H1 (cell line): ENCODE measurements around the gene SGMS1. TPM values are rescaled to one million over a fixed set of nuclear protein-coding genes. Genes with fewer than 3 reads are reported as not detected.

Experiments
- ATF3 ChIP-seq: IDR thresholded peaks from 2 replicates; pipeline ENCODE4 v1.6.1; 2011; ENCODE audit warnings: low read depth, mild to moderate bottlenecking, low read length; ENCODE audit not compliant: insufficient read depth
- CHD7 ChIP-seq: fragments of 300-600 bp; sonication (generic); IDR thresholded peaks from 2 replicates; pipeline ENCODE4 v1.7.1; 2012; ENCODE audit warnings: low read length, moderate library complexity, mild to moderate bottlenecking, inconsistent platforms; ENCODE audit not compliant: insufficient replicate concordance
- FOSL1 ChIP-seq: IDR thresholded peaks from 2 replicates; pipeline ENCODE4 v1.6.1; 2011; ENCODE audit warnings: mild to moderate bottlenecking, low read depth, low read length, moderate library complexity; ENCODE audit not compliant: insufficient read depth
- JUN ChIP-seq: IDR thresholded peaks from 2 replicates; pipeline ENCODE4 v1.6.1; 2011; ENCODE audit warnings: low read depth, mild to moderate bottlenecking, improper control_type of control experiment, low read length
- RAD21 ChIP-seq, 2 experiments: IDR thresholded peaks in 1 of 2; conservative IDR thresholded peaks in 1 of 2; 2 replicates each; pipeline ENCODE4 v1.6.1; 2011; ENCODE audit warnings: low read depth in 2 of 2, low read length in 2 of 2, improper control_type of control experiment in 1 of 2, inconsistent platforms in 1 of 2, mild to moderate bottlenecking in 1 of 2, moderate library complexity in 1 of 2
- SAP30 ChIP-seq: fragments of 300-600 bp; sonication (generic); IDR thresholded peaks from 2 replicates; pipeline ENCODE4 v1.7.1; 2012; ENCODE audit warnings: low read length, moderate library complexity, mild to moderate bottlenecking, inconsistent platforms; ENCODE audit not compliant: insufficient read depth, insufficient replicate concordance
- polyA plus RNA-seq, 7 experiments: library from polyadenylated mRNA; depleted of rRNA in 3 of 7; stranded (reverse) in 5 of 7; unstranded in 2 of 7; fragments of >200 nt in 5 of 7; fragments of 200-250 nt in 2 of 7; gene quantifications; 1 replicate in 5 of 7; 2 replicates in 1 of 7; 4 replicates in 1 of 7; pipeline versions ENCODE4 v1.2.1 to v1.2.3, GENCODE V29; 2011 to 2013; ENCODE audit warnings: missing spikeins in 2 of 7, mixed read lengths in 2 of 7
- total RNA-seq: library from RNA; stranded (reverse); fragmentation: NEBNext Ultra II Directional; extraction: Animal tissue kit (Norgen Biotek cat#: 25700); gene quantifications from 2 replicates; pipeline ENCODE4 v1.2.1, GENCODE V29; 2021

Gene SGMS1
- total and polyA plus RNA-seq, 2 of the 8 experiments (the other 6 are each of a cell fraction or from before 2014, with no cell fraction given): 6.0 to 15.6 TPM

- no peak for TF ChIP-seq ATF3
- TF ChIP-seq CHD7: no peak
- TF ChIP-seq JUN: no peak
- no peak for TF ChIP-seq RAD21 (IDR thresholded peaks at IDR 0.05 in 1 of 2, conservative IDR thresholded peaks at IDR 0.05 in 1 of 2; ENCODE audit: low read depth in 2 of 2, low read length in 2 of 2)
- no peak for TF ChIP-seq FOSL1
- TF ChIP-seq SAP30: no peak
These were observed 253.8 kb downstream of the SGMS1 start (continued) for GRCh38 chr10:50369931-50370330.
